Anterior cingulate cortex (tissue), 58 donors: ENCODE data around the gene USP49.

Experiments used
- DNase-seq, 58 donors: peaks; one replicate each; lab custom pipeline; 2025; lab: John Stamatoyannopoulos, UW

Gene USP49

DNA sequence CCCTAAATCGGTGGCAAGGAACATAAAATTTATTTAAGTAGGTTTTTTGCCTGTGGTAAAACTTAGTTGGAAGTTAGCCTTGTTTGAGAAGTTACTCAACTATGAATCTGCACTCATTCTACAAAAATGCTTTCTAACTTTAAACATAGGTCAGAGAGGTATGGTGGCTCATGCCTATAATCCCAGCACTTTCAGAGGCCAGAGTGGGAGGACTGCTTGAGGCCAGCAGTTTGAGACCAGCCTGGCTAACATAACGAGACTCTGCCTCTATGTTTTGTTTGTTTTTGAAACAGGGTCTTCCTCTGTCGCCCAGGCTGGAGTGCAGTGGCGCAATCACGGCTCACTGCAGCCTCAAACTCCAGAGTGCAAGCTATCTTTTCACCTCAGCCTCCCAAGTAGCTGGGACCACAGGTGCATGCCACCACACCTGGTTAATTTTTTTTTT lies 16.2 kb downstream of the USP49 start:
- no peak for DNase-seq

DNA sequence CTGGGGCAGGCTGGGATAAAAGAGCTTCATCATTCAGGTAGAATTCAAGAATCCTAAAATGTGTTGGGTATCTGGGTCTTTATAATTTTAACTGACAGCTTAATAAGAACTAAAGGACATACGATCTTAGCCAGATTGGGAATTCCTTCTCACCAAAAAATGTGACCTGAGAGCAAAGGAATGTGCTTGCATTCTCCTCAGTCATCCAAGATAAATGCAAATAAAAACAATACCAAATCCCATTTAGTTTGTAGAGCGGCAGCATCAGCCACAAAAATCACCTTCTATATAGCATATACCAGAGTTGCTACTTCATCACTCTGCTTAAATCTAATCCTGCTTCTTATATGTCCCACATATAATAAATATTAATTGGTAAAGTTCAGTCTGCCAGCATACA lies 16.9 kb downstream of the USP49 start:
- no peak for DNase-seq

DNA sequence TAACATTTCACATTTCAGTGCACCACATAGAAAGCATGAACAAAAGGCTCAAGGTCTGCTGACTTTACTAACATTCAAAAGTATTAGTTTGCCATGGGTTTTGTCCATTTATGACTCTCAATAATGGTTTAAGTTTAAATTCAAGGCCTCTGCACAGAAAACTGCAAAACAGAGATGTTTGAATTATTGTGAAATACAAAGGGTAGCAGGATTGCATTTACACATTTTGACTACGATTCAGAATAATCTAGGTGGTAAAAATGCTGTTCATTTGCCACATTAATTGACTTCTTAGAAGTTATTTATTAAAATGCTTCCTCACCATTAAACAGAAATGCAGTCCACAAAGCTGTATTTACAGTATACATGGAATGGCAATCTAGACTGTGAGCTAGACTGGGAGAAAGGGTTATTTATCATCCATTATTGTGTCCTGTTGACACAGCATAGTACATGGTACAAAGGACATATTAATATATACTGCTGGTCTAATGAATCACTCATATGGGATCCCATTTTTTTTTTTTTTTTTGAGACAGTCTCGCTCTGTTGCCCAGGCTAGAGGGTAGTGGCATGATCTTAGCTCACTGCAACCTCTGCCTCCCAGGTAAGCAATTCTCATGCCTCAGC lies 18.0 kb downstream of the USP49 start:
- DNase-seq: no peak

- DNase-seq: no peak
Measured at GRCh38 chr6:41874741-41875140, 20.4 kb downstream of the USP49 start.

GRCh38 chr6:41872147-41872546 lies 23.0 kb downstream of the USP49 start:
- no peak for DNase-seq

DNA sequence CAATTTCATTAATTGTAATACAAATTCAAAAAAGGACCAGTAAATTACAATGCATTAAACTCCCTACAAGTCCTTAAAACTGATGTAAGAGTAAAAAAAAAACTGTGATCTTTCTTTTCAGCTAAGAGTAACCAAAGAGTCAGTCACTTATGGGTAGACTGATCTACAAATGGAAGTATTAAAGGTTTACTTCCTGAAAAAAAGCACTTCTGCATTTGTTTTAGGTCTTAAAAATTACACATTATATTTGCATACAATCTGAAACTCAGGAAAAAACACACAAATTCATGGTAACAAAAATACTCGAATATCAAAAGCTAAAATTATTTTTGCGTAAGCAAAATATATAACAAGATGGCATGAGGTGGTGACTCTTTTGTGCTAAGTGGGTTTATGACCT lies 23.5 kb downstream of the USP49 start:
- no peak for DNase-seq

GRCh38 chr6:41859356-41859755 lies 35.8 kb downstream of the USP49 start:
- DNase-seq: no peak

DNA sequence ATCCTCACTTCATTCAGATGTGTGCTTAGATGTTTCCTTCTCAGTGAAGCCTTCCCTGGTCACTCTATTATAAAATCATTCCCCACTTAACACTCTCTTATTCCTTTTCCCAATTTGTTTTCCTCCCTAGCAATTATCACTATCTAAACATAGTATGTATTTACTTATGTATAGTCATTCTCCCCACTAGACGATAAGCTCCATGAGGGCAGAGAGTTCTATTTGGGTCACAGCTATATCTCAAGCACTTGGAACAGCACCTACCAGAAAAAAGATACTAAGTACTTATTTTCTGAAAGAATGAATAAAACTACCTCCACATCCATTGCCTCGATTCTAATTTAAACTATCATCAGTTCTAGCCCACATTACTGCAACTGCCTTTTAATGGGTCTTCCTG lies 36.5 kb downstream of the USP49 start:
- DNase-seq: no peak

GRCh38 chr6:41850861-41851260 lies 44.3 kb downstream of the USP49 start:
- DNase-seq: peak in 2 of 58 donors; percentile 17 to 32

GRCh38 chr6:41846666-41847237 lies 48.4 kb downstream of the USP49 start:
- DNase-seq: peak in 16 of 58 donors; percentile 0 to 29 (median 6)

GRCh38 chr6:41843178-41843577 lies 52.0 kb downstream of the USP49 start:
- DNase-seq: no peak

GRCh38 chr6:41840326-41840725 lies 54.8 kb downstream of the USP49 start:
- DNase-seq: no peak

GRCh38 chr6:41836660-41837052 lies 58.5 kb downstream of the USP49 start:
- DNase-seq: no peak

- no peak for DNase-seq
Measured at GRCh38 chr6:41836022-41836659, 59.0 kb downstream of the USP49 start.

DNA sequence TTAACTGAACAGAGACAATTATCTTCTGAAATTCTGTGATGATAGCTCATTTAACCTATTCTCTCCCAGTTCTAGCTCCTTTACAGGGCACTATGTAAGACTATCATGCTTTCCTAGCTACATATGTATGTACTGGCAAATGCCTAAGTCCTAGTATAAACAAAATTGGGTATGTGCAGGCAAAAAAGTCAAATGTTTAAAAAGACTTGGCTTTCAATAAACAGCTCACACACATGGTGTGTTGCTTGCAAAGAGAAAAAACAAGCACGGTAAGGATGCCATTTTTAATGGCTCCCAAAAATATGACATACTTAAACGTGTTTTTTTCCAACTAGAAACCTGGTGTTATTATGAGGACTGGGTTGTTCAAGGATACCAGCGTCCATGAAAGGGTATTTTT lies 62.9 kb downstream of the USP49 start:
- no peak for DNase-seq

GRCh38 chr6:41826343-41827022 lies 68.7 kb downstream of the USP49 start:
- no peak for DNase-seq

- no peak for DNase-seq
Measured at GRCh38 chr6:41824571-41825569, 70.3 kb downstream of the USP49 start.

DNA sequence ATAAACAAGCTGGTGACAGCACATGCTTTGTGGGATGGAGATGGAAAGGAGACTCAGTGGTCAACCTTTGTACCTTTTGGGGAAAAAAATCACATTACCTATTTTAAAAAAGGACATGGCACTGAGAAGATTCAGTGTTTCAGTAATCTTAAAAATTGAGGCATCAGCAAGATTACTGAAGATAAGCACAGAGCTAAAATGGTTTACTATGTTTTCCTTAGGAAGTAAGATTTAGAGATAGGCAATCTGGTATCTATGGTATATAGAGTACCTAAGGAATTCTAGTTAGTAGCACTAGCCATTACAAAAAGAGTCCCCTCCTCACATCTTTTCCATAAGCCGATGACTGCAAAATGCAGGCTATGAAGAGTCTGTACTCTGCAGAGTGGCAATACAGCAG lies 72.0 kb downstream of the USP49 start:
- DNase-seq: no peak

- no peak for DNase-seq
Measured at GRCh38 chr6:41822021-41822420, 73.2 kb downstream of the USP49 start.

- DNase-seq: no peak
Measured at GRCh38 chr6:41821266-41821665, 73.9 kb downstream of the USP49 start.
